Glomerular visceral epithelial cell (primary cell): ENCODE measurements around the gene ABLIM3.

Source experiments
- DNase-seq: peaks from one replicate; pipeline ENCODE4 v3.0.0-alpha.2; 2016; ENCODE audit errors: extremely low spot score

Gene ABLIM3

DNA sequence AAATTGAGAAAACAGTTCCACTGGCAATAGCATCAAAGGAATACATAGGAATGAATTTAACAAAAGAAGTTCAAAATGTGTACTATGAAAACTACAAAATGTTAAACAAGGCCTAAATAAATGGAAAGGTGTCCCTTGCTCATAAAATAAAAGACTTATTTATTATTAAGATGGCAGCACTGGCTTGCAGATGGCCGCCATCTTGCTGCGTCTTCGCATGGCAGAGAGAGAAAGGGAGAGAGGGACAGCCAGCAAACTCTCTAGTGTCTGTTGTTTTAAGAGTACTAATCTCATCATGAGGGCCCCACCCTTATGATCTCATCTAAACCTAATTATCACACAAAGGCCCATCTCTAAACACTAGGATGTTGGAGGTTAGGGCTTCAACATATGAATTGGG, 47.1 kb downstream of the ABLIM3 start:
- no peak for DNase-seq

DNA sequence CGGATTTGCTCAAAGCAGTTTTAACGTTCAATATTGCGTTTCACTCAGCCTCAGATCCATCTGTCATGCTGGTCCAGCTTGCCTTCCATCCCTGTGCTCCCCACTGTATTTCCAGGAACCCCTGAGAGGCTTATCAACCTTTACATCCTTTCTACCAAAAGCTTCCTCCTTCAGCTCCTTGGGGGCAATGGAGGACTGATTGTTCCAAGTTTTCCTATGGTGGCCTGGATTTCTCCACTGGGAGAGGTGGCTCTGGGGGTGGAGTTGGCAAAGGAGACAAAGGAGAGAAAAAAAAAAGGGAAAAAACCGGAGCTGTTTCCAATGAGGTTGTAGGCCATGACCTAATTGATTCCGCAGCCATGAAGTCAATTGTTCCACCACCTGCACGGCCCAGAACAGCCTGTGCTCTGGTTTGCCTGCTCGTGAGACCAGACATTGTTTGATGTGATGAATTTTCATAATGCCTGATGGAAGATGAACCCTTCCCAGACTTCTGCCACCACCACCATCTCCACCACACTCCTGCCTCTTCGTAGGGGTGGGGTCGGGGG, 54.1 kb downstream of the ABLIM3 start:
- DNase-seq: no peak

DNA sequence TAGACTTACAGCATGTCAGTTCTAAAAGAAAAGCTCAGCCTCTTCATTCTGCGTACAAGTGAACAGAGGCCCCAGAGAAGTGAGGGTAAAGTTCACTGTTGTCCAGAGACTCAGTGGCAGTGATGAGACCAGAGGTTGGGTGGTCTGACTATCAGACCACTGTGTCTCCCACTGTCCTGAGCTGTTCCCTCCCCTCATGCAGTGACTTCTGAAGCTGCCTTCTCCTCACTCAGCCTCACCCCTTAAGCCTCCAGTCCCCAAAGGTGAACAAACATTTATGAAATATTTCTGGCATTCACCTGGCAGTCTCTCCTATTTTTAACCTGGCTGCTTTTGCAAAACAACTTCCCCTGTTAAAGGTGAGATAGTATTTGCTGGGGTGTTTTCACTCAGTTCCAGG, 54.7 kb downstream of the ABLIM3 start:
- DNase-seq: no peak

DNA sequence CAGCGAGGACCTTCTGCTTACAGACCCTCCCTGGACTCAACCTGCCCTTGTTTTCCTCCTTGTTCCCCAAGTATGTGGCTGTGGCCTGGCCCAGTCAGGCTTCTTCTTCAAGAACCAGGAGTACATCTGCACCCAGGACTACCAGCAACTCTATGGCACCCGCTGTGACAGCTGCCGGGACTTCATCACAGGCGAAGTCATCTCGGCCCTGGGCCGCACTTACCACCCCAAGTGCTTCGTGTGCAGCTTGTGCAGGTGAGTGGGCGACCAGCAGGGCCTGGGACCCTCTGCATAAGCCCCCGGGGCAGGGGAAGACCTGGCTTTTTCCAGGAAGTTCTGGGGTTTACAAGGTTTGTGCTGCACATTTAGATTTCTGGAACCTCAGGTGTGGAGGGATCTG, 56.9 kb downstream of the ABLIM3 start:
- DNase-seq: no peak

DNA sequence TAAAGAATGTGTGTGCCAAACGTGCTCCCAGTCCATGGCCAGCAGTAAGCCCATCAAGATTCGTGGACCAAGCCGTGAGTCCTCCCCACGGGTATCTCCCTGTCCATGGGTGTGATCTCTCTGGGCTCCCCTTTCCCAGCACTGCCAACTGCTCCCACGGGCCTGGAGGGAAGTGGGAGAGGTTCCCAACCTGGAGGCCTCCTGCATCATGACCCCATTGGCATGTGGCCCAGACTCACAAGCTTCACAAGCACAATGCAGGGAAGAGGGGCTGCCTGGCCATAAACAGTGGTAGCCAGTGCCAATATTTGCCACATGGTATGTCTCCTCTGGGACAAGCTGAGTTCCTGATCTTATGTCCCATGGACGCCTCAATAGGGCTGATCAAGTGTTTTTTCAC, 59.1 kb downstream of the ABLIM3 start:
- DNase-seq: no peak

DNA sequence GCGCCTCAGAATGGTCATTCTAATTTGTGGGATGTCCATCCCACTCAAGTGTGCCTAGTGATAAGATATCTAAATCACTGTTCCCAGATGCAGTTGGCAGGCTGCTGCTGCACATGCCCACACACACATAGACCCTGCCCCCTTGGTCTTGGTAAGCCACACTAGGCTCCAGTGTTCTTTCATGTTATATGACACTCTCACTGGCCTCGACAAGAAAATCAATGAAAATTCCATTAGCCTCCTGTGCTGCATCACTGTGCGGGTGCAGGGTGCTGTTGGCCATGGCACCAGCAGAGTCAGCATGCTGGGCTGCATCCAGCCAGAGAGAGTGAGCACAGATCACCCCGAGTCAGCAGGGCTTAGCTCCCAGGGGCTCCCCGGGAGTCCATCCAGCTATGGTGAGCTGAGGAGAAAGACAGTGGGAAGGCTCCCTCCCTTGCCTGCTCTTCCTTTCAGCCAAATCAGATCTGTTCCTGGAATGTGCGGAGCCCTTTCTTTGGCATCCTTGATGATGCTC, 59.9 kb downstream of the ABLIM3 start:
- DNase-seq: no peak

DNA sequence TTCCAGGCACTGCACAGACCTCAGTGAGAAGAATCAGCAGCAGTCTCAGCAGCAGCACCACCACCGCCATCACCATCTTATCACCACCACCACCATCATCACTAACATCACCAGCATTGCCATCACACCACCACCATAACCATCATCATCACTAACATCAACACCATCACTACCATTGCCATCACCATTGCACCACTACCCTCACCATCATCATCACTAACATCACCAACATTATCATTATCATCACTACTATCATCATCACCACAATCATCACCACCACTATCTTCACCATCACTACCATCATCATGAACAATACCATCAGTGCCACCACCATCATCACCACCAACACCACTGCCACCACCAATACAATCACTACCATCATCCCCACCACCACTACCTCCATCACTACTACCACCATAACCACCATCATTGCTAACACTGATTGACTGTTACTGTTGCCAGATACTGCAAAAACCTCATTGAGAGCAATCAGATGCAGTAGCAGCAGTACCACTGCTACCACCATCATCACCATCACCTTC, 61.7 kb downstream of the ABLIM3 start:
- DNase-seq: no peak

DNA sequence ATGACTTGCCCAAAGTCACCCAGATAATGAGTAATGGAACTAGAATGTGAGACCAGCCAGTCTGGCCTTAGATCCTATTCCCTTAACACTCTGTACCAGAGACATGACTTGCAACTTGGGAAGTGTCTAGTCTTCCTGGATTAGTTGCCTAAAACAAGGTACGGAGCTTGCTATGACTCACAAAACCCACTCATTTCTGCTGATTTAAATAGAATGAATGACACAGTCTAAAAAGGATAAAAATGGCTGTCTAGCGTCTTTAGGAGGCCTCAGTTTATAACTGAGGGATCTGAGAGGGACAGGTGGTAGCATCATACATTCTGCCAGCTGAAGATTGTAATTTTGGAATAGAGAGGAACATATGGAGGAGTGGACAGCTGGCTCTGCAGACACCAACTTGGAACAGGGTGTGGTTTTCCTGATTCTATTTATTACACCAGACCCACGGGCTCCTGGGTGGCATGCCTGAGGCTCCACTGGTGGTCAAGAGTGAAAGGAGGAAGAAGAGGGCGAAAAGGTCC, 62.7 kb downstream of the ABLIM3 start:
- DNase-seq: no peak

DNA sequence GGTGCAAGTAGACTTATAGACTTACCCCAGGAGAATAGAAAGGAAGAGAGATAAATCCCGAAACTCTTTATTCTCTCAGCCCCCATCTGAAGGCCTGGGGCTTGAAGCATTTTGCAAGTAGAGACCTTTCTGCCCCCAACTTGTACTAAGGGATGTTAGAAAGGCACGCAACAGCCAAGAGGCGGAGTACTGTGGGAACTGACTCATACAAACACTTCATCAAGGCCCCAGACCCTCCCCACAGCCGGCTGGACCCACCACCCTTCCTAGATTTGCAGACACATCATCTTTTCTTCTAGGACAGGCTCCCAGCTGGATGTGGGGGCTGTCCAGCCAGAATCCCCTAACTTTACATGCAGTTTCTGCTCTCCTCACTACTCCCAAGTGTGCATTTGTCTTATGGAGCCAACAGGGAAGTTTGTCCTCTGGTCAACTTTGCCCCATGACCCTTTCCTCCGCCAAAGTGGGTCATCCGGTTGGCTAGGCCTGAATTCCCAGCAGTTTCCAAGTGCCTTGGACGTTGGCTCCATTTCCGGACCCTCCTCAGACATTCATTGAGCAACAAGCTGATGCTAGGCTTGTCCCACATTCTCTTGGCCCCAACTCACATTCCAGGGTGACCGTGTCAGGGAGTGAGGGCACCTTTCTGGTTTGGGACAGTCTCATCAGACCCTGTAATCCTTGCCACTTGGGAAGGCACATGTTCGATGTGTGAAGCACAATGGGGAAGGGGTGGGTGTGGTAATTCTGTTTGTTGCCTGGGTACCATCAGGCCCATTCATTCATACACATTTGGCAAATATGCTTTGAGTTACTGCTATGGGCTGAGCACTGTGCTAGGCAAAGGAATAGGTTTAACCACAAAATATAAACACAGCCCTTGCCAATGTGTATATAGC, 64.6 kb downstream of the ABLIM3 start:
- DNase-seq: no peak

DNA sequence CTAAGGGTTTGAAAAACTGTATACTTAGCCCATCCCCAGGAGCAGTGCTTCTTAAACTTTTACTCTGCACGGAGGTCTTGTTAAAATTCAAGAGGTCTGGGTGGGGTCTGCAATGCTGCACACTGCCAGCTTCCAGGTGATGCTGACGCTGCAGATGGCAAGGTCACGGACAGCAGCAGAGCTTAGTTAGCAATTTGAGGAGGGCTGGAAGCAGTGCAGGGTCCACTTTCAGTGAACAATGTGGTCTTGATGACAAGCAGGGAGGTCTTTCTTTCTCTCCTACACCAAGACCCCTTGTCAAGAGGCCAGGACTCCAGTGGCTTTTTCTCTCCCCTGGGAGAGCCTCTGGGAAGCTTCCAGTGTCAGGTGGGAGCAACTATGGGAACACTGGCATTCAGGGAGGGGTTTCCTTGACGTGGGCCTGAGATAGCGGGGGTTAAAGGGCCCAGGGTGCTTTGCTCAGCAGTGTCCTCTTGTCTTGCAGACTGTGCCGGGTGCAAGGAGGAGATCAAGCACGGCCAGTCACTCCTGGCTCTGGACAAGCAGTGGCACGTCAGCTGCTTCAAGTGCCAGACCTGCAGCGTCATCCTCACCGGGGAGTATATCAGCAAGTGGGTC, 65.3 kb downstream of the ABLIM3 start:
- DNase-seq: no peak

DNA sequence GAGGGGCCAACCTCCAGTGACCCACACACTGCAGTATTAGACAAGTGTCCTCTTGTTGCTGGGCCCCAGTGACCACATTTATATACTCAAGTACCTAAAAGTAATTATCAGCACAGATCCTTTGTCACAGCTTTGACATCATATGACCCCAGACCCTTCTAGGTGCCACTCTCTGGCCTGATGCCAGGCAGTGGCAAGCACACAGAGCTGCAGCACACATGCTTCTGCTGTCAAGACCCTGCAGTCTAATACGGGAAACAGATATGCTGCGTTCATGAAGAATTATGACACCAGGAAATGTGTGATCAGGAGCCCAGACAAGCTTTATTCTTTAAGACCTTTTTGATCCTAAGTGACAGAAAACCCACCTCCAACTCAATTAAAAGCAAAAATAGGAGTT, 66.5 kb downstream of the ABLIM3 start:
- no peak for DNase-seq

DNA sequence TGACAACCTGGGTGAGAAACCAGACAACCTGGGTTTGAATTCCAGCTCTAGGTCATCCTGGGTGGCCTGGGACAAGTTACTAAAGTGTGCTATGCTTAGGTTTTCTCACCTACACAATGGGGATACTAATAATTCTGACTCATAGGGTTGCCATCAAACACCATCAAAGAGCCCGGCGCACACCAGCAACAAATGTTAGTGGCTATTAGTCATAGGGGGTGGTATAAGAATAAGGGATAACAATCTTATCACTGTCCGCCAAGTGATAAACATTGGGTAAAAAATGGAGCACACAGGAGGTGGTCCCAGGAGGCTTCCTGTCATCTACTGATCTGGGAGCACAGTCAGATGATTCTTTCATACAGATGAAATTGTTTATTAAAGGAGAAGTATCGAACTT, 68.9 kb downstream of the ABLIM3 start:
- no peak for DNase-seq

DNA sequence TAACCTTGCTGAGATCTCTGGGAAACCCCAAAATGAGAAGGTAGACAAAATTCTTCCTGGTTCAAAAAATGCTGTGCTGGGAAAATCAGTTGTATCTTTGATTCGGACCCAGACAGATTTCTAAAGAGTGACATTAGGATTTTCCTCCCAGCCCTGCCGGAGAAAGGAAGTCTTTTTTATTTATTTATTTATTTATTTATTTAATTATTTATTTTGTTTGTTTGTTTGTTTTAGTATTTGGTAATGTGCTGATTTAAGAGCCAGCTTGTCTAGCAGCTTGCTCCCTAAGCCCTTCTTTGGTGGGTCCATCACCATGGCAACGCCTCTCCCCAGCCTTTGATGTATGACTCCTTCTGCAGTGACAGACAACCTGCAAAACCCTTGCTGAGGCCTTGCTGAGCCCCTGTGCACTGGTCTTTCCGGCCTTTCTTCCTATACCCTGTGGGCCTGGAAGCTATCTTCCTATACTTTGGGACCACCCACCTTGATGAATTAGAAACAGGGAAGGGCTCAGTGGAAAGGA, 69.7 kb downstream of the ABLIM3 start:
- no peak for DNase-seq

DNA sequence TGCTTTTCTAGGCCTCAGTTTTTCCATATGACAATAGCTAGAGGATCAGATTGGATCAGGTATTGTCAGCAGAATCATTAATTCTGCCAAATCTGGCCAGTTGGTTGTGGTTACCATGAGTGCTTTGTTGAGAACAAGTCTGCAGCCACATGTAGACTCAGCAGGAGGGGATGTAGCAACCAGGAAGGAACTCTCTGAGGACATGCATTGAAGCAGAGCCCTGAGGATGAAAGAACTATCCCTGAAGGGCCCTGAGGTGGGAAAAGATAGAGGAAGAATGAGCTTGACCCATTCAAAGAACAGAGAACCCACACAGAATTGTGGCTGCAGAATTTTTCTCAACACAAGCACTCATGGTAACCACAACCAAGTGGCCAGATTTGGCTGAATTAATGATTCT, 70.3 kb downstream of the ABLIM3 start:
- peak; percentile 25 for DNase-seq

DNA sequence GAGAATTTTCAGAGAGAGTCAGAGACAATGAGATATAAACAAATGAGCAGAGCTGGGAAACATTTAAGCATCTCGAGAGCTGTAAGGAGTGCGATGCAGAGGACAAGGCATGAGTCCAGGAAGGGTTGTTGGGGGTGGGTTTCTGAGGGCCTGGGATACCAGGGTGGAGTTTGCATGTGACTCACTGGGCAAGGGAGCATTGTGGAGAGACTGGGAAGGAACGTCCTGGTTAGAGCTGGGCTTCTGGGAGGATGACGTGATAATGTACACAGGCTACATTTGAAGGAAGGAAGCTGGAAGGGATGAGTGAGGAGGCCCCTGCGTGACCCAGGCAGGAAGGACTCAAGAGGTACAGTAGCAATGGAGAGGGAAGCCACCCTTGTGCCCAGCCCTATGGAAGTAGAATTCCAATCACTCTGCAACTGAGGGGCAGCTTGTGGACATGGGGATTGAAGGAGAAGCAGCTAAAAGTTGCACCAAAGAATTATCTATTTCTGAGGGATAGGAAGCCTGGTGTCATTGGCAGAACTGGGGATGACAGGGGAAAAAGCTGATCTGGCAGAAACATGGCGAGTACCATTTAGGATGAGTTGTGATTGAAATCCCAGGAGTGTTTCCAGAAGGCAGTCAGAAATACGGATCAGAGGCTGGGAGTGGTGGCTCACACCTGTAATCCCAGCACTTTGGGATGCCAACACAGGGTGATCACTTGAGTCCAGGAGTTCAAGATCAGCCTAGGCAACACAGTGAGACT, 71.1 kb downstream of the ABLIM3 start:
- peak; percentile 71 for DNase-seq

DNA sequence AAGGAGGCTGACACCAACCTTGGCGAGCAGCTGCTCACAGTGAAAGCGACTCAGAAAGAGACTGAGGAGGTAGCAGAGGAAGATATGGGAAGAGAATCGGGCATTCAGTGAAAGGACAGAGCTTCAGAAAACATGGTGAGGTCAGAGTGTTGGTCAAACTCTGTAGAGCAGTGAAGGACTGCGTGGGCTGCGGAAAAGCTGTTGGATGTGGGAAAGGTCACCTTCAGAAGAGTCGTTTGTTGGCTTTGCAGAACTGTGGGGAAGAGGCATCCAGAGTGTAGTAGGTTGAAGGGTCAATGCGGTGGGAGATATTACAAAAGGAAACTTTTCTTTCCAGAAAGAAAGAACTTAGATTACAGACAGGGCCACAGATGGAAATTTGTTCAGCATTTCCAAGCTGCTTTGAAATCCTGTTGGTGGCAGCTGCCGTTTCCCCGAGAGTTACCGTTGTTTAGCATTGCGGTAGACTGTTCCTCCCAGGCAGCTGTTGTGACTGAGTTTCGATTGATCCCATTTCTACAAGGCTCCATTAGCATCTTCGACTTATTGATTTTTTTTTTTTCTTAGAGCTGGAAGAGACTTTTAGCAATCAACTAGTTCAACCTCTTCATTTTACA, 72.1 kb downstream of the ABLIM3 start:
- DNase-seq: no peak

DNA sequence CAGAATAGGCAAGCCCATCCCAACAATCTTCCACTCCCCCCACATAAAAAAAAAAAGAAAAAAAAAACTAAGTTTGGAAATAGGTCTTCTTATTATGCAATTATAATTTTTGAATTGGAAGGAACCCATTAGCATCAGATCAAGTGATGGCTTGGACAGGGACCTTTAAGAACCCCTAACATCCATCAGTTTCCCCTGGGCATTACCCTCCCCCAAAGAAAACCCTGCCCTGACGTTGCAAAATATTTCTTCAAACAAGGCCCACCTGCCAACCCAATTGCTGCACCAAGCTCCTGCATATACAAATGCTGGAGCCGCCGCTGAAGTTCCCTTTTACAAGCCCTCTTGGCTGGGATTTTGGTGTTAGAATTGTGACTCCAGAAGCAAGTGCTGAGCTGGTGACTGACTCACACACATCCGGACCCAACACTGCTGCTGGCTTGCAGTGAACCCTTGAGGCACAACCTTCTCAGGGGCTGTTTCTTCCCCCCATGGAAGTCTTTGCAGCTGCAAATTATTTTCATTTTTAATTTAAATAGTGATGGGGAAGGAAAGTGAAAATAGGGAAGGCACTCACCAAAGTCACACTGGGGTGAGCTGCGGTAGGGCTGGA, 74.3 kb downstream of the ABLIM3 start:
- DNase-seq: no peak

DNA sequence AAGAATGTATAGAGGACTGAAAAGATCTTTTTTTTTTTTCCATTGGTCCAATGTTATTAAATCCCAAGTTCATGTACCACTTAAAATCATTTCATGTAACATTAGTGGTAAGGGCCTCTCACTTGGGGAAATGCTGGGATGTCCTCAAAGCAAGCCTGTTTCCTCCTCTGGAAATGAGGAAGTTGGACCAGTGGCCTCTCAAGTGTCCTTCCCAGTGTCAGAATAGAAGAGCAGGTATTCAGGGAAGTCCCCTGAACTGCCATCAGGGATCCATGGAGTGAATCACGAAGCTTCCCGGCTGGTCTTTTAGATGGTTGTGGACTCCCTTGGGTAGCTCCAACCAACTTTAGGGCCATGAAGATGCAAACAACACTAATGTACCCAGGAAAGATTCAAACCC, 75.2 kb downstream of the ABLIM3 start:
- DNase-seq: no peak

DNA sequence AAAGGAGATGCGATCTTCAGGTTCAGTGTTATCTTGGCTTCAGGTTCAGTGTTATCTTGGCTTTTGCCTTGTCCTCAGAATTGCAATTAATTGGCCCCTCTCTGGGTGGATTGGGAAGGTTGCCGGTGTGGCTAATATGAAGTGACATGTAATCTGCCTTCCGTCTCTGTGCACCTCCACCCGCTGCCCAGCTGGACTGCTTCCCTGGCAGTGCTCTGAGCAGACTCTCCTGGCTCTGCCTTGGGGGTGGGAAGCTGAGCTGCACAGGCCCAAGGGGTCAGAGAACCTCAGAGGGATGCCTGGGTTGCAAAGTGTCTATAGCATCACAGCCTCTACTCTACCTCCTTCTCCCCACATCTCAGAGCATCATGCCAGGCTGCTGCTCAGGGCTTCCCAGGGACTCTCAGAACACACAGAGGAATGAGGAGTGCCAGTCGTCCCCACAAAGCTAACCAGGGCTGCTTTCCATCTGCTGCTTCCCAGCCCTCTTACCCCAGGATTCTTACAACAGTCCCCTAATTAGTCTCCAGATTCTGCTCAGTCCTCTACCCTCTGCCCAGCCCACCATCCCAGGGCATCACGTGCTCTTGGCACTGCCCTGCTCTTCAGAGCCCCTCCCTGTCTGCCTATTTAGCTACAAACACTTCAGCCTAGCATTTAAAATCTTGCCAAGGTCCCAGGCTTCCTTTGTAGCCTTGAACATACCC, 76.0 kb downstream of the ABLIM3 start:
- DNase-seq: no peak

DNA sequence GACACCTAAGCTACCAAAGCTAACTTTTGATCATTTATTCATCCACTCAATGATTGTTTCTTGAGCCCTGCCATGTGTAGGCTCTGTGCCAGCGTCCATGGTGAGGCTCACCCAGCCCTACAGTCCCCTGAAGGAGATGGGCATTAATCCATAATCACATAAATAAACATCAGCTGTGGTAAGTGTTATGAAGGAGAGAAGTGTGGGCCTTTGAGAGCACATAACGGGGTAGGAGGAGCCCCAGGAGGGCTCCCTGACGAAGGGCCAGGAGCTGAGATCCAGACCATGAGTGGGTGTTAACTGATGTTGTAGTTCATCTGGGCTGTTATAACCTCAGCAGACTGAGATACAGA, 76.5 kb downstream of the ABLIM3 start:
- DNase-seq: no peak
